Measurements from ENCODE around the gene TESPA1. TPM values are rescaled to one million over a fixed set of nuclear protein-coding genes. Genes with fewer than 3 reads are reported as not detected.

Gene TESPA1
- total RNA-seq, 1 experiment from 2014 or later: 0.39 TPM

DNA sequence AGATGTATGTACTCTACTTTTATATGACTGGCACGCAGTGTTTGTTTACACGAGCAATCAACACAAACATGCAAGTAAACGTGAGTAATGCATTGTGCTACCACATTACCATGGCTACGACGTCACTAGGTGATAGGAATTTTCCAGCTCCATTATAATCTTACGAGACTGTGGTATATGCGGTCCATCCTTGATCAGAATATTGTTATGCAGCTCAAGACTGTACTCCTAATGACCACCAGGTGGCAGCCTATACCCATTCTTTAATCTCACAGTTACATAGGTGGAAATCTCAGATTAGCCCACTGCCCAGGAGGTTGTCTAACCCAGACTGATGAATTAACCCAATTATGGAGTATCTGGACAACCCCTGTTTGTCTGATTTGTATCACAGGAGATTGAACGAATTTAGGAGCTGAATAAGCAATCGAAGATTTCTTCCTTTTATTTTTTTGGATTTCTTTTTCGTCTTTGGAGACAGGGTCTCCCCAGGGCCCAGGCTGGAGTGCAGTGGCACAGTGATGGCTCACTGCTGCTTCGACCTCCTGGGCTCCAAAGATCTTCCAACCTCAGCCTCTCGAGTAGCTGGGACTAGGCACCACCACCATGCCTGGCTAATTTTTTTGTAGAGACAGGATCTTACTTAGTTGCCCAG lies 8.7 kb upstream of the TESPA1 start:
- ChIA-PET CTCF (interaction anchor here (0.6 to 3.4 kb wide), 39 partner anchors 9 to 663 kb away, joined by 3 to 325 read pairs (median 4); partner anchors contain the start of genes NEUROD4 and TESPA1), POLR2A (interaction anchor here (1.2 to 1.7 kb wide), 2 partner anchors 75 to 79 kb away, joined by 5 to 6 read pairs; no protein-coding TSS in a partner anchor)
- Mint-ChIP-seq H3K36me3 (no peaks in the 10 kb centered on the region), H3K27ac (no peak overlapping the region), H3K9me3 (no peaks in the 10 kb centered on the region), H3K4me3 (no peak overlapping the region), H3K27me3 (ENCODE audit: low read depth) (no peaks in the 10 kb centered on the region), H3K4me1 (peaks cover 26% of the 10 kb centered on the region)
- ATAC-seq (peak; percentile 76), DNase-seq (ENCODE audit: low spot score) (peak; percentile 41)
- TF ChIP-seq IRF1 (CRISPR knock-in tag; IDR thresholded peaks at IDR 0.05) (no peak), ZNF532 (CRISPR knock-in tag; IDR thresholded peaks at IDR 0.05; ENCODE audit: borderline replicate concordance) (no peak), IRF2 (CRISPR knock-in tag; IDR thresholded peaks at IDR 0.05; ENCODE audit: borderline replicate concordance, low read depth) (no peak), ZBTB43 (CRISPR knock-in tag; IDR thresholded peaks at IDR 0.05) (no peak), JAZF1 (CRISPR knock-in tag; IDR thresholded peaks at IDR 0.05) (no peak), ATF1 (CRISPR knock-in tag; IDR thresholded peaks at IDR 0.05) (no peak), ESRRA (CRISPR knock-in tag; IDR thresholded peaks at IDR 0.05; ENCODE audit: borderline replicate concordance) (no peak)
- TF ChIP-seq, protein P1, sequence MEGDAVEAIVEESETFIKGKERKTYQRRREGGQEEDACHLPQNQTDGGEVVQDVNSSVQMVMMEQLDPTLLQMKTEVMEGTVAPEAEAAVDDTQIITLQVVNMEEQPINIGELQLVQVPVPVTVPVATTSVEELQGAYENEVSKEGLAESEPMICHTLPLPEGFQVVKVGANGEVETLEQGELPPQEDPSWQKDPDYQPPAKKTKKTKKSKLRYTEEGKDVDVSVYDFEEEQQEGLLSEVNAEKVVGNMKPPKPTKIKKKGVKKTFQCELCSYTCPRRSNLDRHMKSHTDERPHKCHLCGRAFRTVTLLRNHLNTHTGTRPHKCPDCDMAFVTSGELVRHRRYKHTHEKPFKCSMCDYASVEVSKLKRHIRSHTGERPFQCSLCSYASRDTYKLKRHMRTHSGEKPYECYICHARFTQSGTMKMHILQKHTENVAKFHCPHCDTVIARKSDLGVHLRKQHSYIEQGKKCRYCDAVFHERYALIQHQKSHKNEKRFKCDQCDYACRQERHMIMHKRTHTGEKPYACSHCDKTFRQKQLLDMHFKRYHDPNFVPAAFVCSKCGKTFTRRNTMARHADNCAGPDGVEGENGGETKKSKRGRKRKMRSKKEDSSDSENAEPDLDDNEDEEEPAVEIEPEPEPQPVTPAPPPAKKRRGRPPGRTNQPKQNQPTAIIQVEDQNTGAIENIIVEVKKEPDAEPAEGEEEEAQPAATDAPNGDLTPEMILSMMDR (IDR thresholded peaks at IDR 0.05): peak; percentile 75; the same call in 1 of the 2 replicates

- ChIA-PET POLR2A (interaction anchor here (1.7 kb wide), 1 partner anchor 80 kb away, joined by 5 read pairs; no protein-coding TSS in a partner anchor), CTCF (interaction anchor here (1.1 to 3.4 kb wide), 6 partner anchors 12 to 267 kb away, joined by 3 to 325 read pairs (median 4); no protein-coding TSS in a partner anchor)
- ATAC-seq (no peak), DNase-seq (ENCODE audit: low spot score) (no peak)
- Mint-ChIP-seq H3K4me1 (peaks cover 12% of the 10 kb centered on the region), H3K27ac (no peak overlapping the region), H3K9me3 (0 out of 2 replicates have a peak, but pooled peaks cover 2% of the 10 kb centered on the region), H3K4me3 (no peak overlapping the region), H3K36me3 (no peaks in the 10 kb centered on the region), H3K27me3 (ENCODE audit: low read depth) (no peaks in the 10 kb centered on the region)
- TF ChIP-seq FOXJ3 (CRISPR knock-in tag; IDR thresholded peaks at IDR 0.05; ENCODE audit: borderline replicate concordance) (no peak), E2F4 (CRISPR knock-in tag; IDR thresholded peaks at IDR 0.05; ENCODE audit: borderline replicate concordance, low read depth) (no peak), KAT7 (CRISPR knock-in tag; IDR thresholded peaks at IDR 0.05; ENCODE audit: borderline replicate concordance) (no peak), ZBTB21 (CRISPR knock-in tag; IDR thresholded peaks at IDR 0.05; ENCODE audit: borderline replicate concordance) (no peak), ZNF416 (CRISPR knock-in tag; IDR thresholded peaks at IDR 0.05) (no peak), ETV6 (CRISPR knock-in tag; IDR thresholded peaks at IDR 0.05) (no peak), RELA (CRISPR knock-in tag; IDR thresholded peaks at IDR 0.05; ENCODE audit: borderline replicate concordance) (no peak), NR2C2 (CRISPR knock-in tag; IDR thresholded peaks at IDR 0.05) (no peak), FOXP1 (CRISPR knock-in tag; IDR thresholded peaks at IDR 0.05; ENCODE audit: borderline replicate concordance) (no peak), NR1H2 (CRISPR knock-in tag; IDR thresholded peaks at IDR 0.05) (no peak)
- TF ChIP-seq, protein P2, sequence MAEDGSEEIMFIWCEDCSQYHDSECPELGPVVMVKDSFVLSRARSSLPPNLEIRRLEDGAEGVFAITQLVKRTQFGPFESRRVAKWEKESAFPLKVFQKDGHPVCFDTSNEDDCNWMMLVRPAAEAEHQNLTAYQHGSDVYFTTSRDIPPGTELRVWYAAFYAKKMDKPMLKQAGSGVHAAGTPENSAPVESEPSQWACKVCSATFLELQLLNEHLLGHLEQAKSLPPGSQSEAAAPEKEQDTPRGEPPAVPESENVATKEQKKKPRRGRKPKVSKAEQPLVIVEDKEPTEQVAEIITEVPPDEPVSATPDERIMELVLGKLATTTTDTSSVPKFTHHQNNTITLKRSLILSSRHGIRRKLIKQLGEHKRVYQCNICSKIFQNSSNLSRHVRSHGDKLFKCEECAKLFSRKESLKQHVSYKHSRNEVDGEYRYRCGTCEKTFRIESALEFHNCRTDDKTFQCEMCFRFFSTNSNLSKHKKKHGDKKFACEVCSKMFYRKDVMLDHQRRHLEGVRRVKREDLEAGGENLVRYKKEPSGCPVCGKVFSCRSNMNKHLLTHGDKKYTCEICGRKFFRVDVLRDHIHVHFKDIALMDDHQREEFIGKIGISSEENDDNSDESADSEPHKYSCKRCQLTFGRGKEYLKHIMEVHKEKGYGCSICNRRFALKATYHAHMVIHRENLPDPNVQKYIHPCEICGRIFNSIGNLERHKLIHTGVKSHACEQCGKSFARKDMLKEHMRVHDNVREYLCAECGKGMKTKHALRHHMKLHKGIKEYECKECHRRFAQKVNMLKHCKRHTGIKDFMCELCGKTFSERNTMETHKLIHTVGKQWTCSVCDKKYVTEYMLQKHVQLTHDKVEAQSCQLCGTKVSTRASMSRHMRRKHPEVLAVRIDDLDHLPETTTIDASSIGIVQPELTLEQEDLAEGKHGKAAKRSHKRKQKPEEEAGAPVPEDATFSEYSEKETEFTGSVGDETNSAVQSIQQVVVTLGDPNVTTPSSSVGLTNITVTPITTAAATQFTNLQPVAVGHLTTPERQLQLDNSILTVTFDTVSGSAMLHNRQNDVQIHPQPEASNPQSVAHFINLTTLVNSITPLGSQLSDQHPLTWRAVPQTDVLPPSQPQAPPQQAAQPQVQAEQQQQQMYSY (CRISPR knock-in tag; IDR thresholded peaks at IDR 0.05): no peak
These were observed 7.4 kb upstream of the TESPA1 start for GRCh38 chr12:54991991-54992375.
